Astrocyte (in vitro differentiated cells and primary cell): ENCODE results near the gene HNRNPL. TPM values are rescaled to one million over a fixed set of nuclear protein-coding genes. Genes with fewer than 3 reads are reported as not detected.

Source experiments
- DNase-seq: peaks from one replicate; pipeline ENCODE4 v3.0.0-alpha.2; 2010; ENCODE audit warnings: low read depth
- FAIRE-seq: peaks from 2 replicates; lab custom pipeline; 2011; peaks lifted over from hg19 to GRCh38; lab: Jason Lieb, UNC
- H2AFZ ChIP-seq: 2 replicates; pipeline ENCODE4 v1.6.0; 2012; ENCODE audit warnings: low read depth, low read length, inconsistent platforms
- H3K27ac ChIP-seq: 2 replicates; pipeline ENCODE4 v1.5.1; 2011; ENCODE audit warnings: low read depth, low read length, inconsistent platforms
- H3K27me3 ChIP-seq: 2 replicates; pipeline ENCODE4 v1.6.0; 2011; ENCODE audit warnings: low read length, inconsistent platforms; ENCODE audit not compliant: insufficient read depth
- H3K36me3 ChIP-seq: 2 replicates; pipeline ENCODE4 v1.5.1; 2011; ENCODE audit warnings: low read length, inconsistent platforms; ENCODE audit not compliant: insufficient read depth
- H3K4me1 ChIP-seq: 2 replicates; pipeline ENCODE4 v1.5.1; 2011; ENCODE audit warnings: low read length, inconsistent platforms; ENCODE audit not compliant: insufficient read depth
- H3K4me2 ChIP-seq: 2 replicates; pipeline ENCODE4 v1.6.0; 2012; ENCODE audit warnings: low read length, inconsistent platforms
- H3K4me3 ChIP-seq: 2 replicates; pipeline ENCODE4 v1.5.1; 2011; ENCODE audit warnings: low read depth, mild to moderate bottlenecking, low read length, inconsistent platforms; ENCODE audit not compliant: insufficient read depth
- H3K79me2 ChIP-seq: 2 replicates; pipeline ENCODE4 v1.6.0; 2012; ENCODE audit warnings: mild to moderate bottlenecking, low read length, inconsistent platforms; ENCODE audit not compliant: insufficient read depth
- H3K9ac ChIP-seq: 2 replicates; pipeline ENCODE4 v1.6.0; 2012; ENCODE audit warnings: mild to moderate bottlenecking, low read length, inconsistent platforms
- H3K9me3 ChIP-seq: 2 replicates; pipeline ENCODE4 v1.5.1; 2012; ENCODE audit warnings: low read depth, mild to moderate bottlenecking, low read length, inconsistent platforms; ENCODE audit not compliant: insufficient read depth
- H4K20me1 ChIP-seq: 2 replicates; pipeline ENCODE4 v1.6.0; 2012; ENCODE audit warnings: low read length, inconsistent platforms; ENCODE audit not compliant: insufficient read depth
- H3K27ac Mint-ChIP-seq: one replicate; pipeline ENCODE4 v1.8.0; 2021; ENCODE audit warnings: mild to moderate bottlenecking, mixed read lengths; ENCODE audit not compliant: unreplicated experiment
- H3K27me3 Mint-ChIP-seq: one replicate; pipeline ENCODE4 v1.8.0; 2021; ENCODE audit warnings: low read depth, mixed read lengths; ENCODE audit not compliant: unreplicated experiment
- H3K36me3 Mint-ChIP-seq: one replicate; pipeline ENCODE4 v1.8.0; 2021; ENCODE audit warnings: low read depth, mixed read lengths; ENCODE audit not compliant: unreplicated experiment
- H3K4me1 Mint-ChIP-seq: one replicate; pipeline ENCODE4 v1.8.0; 2021; ENCODE audit warnings: low read depth, mixed read lengths; ENCODE audit not compliant: unreplicated experiment
- H3K4me3 Mint-ChIP-seq: one replicate; pipeline ENCODE4 v1.8.0; 2021; ENCODE audit warnings: mild to moderate bottlenecking, moderate library complexity, mixed read lengths; ENCODE audit not compliant: unreplicated experiment
- H3K9me3 Mint-ChIP-seq: one replicate; pipeline ENCODE4 v1.8.0; 2021; ENCODE audit warnings: mild to moderate bottlenecking, mixed read lengths; ENCODE audit not compliant: unreplicated experiment
- CTCF ChIP-seq: IDR thresholded peaks from 2 replicates; pipeline ENCODE4 v1.5.1; 2011; ENCODE audit warnings: low read depth, mild to moderate bottlenecking, inconsistent platforms, low read length, moderate library complexity; ENCODE audit not compliant: insufficient read depth
- EZH2 ChIP-seq: IDR thresholded peaks from 2 replicates; pipeline ENCODE4 v1.6.1; 2012; ENCODE audit warnings: mild to moderate bottlenecking, low read length, inconsistent platforms; ENCODE audit not compliant: insufficient read depth
- total RNA-seq: library from RNA; stranded (reverse); gene quantifications from 2 replicates; pipeline ENCODE4 v1.2.1, GENCODE V29; 2021

The HNRNPL gene
- total RNA-seq, 1 donor from 2014 or later: 314 TPM

GRCh38 chr19:38869836-38870607 lies 20.2 kb upstream of the HNRNPL start:
- DNase-seq: no peak
- peak overlapping the region; percentile 27 for H3K4me3 Mint-ChIP-seq
- H2AFZ ChIP-seq: peak overlapping the region; percentile 88

GRCh38 chr19:38869160-38869835 lies 19.5 kb upstream of the HNRNPL start:
- H3K4me3 ChIP-seq: peak overlapping the region; percentile 48
- no peak overlapping the region for H3K27ac ChIP-seq
- H3K36me3 ChIP-seq: no peaks in the 10 kb centered on the region
- H4K20me1 ChIP-seq: no peaks in the 10 kb centered on the region
- DNase-seq (no peak), FAIRE-seq (no peak)
- peaks cover 5% of the 10 kb centered on the region for H3K4me1 ChIP-seq
- Mint-ChIP-seq H3K4me1 (peaks cover 4% of the 10 kb centered on the region), H3K4me3 (peak overlapping the region; percentile 27), H3K36me3 (no peaks in the 10 kb centered on the region), H3K27me3 (peaks cover 8% of the 10 kb centered on the region), H3K27ac (no peak overlapping the region), H3K9me3 (no peaks in the 10 kb centered on the region)
- peak overlapping the region; percentile 88 for H2AFZ ChIP-seq
- no peak for TF ChIP-seq EZH2
- no peak for TF ChIP-seq CTCF
- peak overlapping the region; percentile 88 for H3K4me2 ChIP-seq
- no peaks in the 10 kb centered on the region for H3K27me3 ChIP-seq
- no peaks in the 10 kb centered on the region for H3K79me2 ChIP-seq
- H3K9me3 ChIP-seq: no peaks in the 10 kb centered on the region
- peak overlapping the region; percentile 31 for H3K9ac ChIP-seq

More at GRCh38 chr19:38869836-38870607, 20.2 kb upstream of the HNRNPL start:
- no peaks in the 10 kb centered on the region for H3K36me3 Mint-ChIP-seq
- Histone ChIP-seq H4K20me1 (no peaks in the 10 kb centered on the region), H3K36me3 (no peaks in the 10 kb centered on the region), H3K4me1 (peaks cover 5% of the 10 kb centered on the region), H3K27ac (no peak overlapping the region), H3K79me2 (no peaks in the 10 kb centered on the region), H3K4me3 (peak overlapping the region; percentile 48), H3K9me3 (no peaks in the 10 kb centered on the region), H3K27me3 (no peaks in the 10 kb centered on the region), H3K4me2 (peak overlapping the region; percentile 88), H3K9ac (peak overlapping the region; percentile 31)
- no peak for FAIRE-seq
- H3K27ac Mint-ChIP-seq: no peak overlapping the region
- TF ChIP-seq EZH2 (no peak), CTCF (peak; percentile 54)
- no peaks in the 10 kb centered on the region for H3K9me3 Mint-ChIP-seq
- H3K27me3 Mint-ChIP-seq: peaks cover 8% of the 10 kb centered on the region
- peaks cover 4% of the 10 kb centered on the region for H3K4me1 Mint-ChIP-seq
